Progenitor cell of endocrine pancreas (in vitro differentiated cells): Measurements from ENCODE around the gene DNAI1. TPM values are rescaled to one million over a fixed set of nuclear protein-coding genes. Genes with fewer than 3 reads are reported as not detected.
"Not testable (repeated sequence)": the region's sequence is repeated elsewhere in the genome, so short reads cannot be mapped to it uniquely, and the experiment has no call there.

Experiments
- DNase-seq: peaks from one replicate; pipeline ENCODE4 v3.0.0; 2021; ENCODE audit warnings: low spot score; ENCODE audit not compliant: unreplicated experiment
- H3K27ac Mint-ChIP-seq: 2 replicates; pipeline ENCODE4 v1.8.0; 2021; ENCODE audit warnings: mild to moderate bottlenecking, moderate library complexity, mixed read lengths
- H3K27me3 Mint-ChIP-seq: 2 replicates; pipeline ENCODE4 v1.8.0; 2021; ENCODE audit warnings: mixed read lengths
- H3K36me3 Mint-ChIP-seq: 2 replicates; pipeline ENCODE4 v1.8.0; 2022; ENCODE audit warnings: mixed read lengths; ENCODE audit not compliant: insufficient read depth
- H3K4me1 Mint-ChIP-seq: 2 replicates; pipeline ENCODE4 v1.8.0; 2021; ENCODE audit warnings: low read depth, mixed read lengths
- H3K4me3 Mint-ChIP-seq: 2 replicates; pipeline ENCODE4 v1.8.0; 2021; ENCODE audit warnings: low read depth, mild to moderate bottlenecking, moderate library complexity, mixed read lengths
- H3K9me3 Mint-ChIP-seq: 2 replicates; pipeline ENCODE4 v1.8.0; 2021; ENCODE audit warnings: low read depth, mixed read lengths
- total RNA-seq: library from RNA; stranded (reverse); gene quantifications from 2 replicates; pipeline ENCODE4 v1.2.1, GENCODE V29; 2021
- TF ChIP-seq, protein P1 (sequence below): fragments of 200-600 bp; sonication (generic); IDR thresholded peaks from one replicate; pipeline ENCODE4 v1.5.0; 2021; ENCODE audit warnings: antibody characterized with exemption, mild to moderate bottlenecking; ENCODE audit not compliant: unreplicated experiment

Gene DNAI1
- total RNA-seq, 1 donor from 2014 or later = 1.2 TPM

DNA sequence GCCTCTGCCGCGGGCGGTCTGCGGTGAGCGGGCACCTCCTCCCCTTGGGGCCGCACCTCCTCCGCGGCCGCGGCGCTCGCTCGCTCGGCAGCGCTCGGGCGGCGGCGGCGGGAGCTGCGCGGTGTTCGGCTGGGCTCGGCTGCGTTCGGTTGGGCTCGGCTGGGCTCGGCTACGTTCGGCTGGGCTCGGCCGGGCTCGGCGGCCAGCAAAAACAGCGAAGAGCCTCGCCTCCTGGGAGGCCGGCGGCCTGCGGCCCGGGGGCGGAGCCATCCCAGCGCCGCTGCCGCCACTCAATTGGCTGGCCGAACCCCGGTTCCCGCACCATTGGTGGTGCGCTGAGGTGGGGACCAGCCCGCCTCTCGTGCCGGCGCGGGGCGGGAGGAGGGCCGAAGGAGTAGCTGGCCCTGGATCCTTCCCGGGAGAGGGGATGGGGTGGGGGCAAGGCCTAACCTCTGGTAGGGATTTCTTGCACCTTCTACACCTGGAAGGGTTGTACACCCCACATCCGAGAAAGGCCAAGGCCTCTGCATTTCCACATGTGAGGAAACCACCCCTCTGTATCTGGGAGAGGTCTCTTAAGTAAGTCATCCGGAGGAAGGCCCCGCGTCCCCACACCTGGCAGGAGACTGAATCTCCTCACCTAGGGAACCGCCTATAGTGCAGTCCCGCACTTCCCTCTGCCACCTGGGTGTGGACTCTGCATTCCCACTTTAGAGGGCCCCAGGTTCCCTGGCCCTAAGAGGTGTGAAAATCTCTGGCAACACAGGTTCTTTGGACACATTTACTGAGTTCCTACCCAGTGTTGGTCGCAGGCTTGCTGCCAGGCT is 64.6 kb downstream of the DNAI1 start, which contains the start of gene ENHO:
ENHO (minus strand) TSS at position 20 of the 827 bp plus-strand sequence. CDS start 1,295 bp downstream, outside the sequence.
- Mint-ChIP-seq H3K27ac (no peak within 1 kb of the TSS), H3K4me3 (peak within 1 kb of the TSS; percentile 70)

DNA sequence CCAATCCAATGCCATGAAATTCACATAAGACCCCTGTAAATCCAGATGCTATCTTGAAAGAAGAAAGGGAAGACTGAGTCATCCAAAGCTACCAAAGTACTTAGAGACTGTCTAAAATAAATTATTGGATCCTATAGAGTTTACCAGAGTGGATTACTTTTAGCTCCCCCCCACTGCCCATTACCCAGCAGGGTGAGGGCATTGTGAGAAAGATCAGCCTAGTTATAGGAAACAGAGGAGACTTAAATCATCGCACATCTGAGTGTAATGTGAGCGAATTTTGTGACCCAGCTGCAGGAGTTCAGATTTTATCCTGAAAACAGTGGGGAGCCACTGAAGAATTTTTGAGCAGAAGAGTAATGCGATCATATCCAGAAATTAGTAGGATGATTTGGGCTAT is 65.7 kb downstream of the DNAI1 start:
- no peak for DNase-seq
- TF ChIP-seq, protein P1, sequence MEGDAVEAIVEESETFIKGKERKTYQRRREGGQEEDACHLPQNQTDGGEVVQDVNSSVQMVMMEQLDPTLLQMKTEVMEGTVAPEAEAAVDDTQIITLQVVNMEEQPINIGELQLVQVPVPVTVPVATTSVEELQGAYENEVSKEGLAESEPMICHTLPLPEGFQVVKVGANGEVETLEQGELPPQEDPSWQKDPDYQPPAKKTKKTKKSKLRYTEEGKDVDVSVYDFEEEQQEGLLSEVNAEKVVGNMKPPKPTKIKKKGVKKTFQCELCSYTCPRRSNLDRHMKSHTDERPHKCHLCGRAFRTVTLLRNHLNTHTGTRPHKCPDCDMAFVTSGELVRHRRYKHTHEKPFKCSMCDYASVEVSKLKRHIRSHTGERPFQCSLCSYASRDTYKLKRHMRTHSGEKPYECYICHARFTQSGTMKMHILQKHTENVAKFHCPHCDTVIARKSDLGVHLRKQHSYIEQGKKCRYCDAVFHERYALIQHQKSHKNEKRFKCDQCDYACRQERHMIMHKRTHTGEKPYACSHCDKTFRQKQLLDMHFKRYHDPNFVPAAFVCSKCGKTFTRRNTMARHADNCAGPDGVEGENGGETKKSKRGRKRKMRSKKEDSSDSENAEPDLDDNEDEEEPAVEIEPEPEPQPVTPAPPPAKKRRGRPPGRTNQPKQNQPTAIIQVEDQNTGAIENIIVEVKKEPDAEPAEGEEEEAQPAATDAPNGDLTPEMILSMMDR = no peak
- Mint-ChIP-seq H3K27ac (no peak overlapping the region), H3K4me3 (no peak overlapping the region), H3K27me3 (peaks cover 52% of the 10 kb centered on the region), H3K9me3 (no peaks in the 10 kb centered on the region), H3K36me3 (no peaks in the 10 kb centered on the region), H3K4me1 (peaks cover 4% of the 10 kb centered on the region)

More for the DNA sequence above, 64.6 kb downstream of the DNAI1 start, which contains the start of gene ENHO:
- H3K36me3 Mint-ChIP-seq = no peaks in the 10 kb centered on the region
- H3K9me3 Mint-ChIP-seq = no peaks in the 10 kb centered on the region
- peaks cover 51% of the 10 kb centered on the region for H3K27me3 Mint-ChIP-seq
- peaks cover 4% of the 10 kb centered on the region for H3K4me1 Mint-ChIP-seq
- TF ChIP-seq, protein P1 = no peak
- DNase-seq = peak; percentile 87

DNA sequence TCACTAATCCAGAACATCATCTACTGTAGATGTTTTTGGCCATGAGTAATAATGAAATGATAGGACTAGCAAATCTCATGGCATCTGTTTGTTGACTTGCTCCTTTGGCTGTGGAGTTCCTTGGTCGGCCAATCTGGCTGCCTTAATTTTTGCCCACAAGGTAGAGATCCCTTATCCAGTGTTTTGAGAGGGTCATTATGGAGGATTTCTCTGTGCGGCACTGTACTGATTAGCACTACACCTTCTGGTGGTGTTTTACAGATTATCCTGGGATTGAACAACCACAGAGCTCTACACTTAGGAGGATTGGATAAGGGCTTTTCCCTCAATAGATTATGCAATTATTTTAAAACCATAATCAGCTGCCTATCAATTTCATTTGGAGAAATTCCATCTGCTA is 67.4 kb downstream of the DNAI1 start:
- H3K4me3 Mint-ChIP-seq = no peak overlapping the region
- H3K4me1 Mint-ChIP-seq = peaks cover 6% of the 10 kb centered on the region
- H3K9me3 Mint-ChIP-seq = no peaks in the 10 kb centered on the region
- DNase-seq = no peak
- no peak overlapping the region for H3K27ac Mint-ChIP-seq
- H3K36me3 Mint-ChIP-seq = no peaks in the 10 kb centered on the region
- TF ChIP-seq, protein P1 = no peak
- peaks cover 55% of the 10 kb centered on the region for H3K27me3 Mint-ChIP-seq

DNA sequence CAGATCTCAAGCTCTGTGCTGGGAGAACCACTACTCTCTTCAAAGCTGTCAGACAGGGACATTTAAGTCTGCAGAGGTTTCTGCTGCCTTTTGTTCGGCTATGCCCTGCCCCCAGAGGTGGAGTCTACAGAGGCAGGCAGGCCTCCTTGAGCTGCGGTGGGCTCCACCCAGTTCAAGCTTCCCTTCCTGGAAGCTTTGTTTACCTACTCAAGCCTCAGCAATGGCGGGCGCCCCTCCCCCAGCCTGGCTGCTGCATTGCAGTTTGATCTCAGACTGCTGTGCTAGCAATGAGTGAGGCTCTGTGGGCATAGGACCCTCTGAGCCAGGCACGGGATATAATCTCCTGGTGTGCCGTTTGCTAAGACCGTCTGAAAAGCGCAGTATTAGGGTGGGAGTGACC is 73.4 kb downstream of the DNAI1 start:
- not testable (repeated sequence) for DNase-seq, H3K9me3 Mint-ChIP-seq, H3K4me1 Mint-ChIP-seq, H3K4me3 Mint-ChIP-seq, H3K36me3 Mint-ChIP-seq, H3K27ac Mint-ChIP-seq
- peaks cover 52% of the 10 kb centered on the region for H3K27me3 Mint-ChIP-seq

DNA sequence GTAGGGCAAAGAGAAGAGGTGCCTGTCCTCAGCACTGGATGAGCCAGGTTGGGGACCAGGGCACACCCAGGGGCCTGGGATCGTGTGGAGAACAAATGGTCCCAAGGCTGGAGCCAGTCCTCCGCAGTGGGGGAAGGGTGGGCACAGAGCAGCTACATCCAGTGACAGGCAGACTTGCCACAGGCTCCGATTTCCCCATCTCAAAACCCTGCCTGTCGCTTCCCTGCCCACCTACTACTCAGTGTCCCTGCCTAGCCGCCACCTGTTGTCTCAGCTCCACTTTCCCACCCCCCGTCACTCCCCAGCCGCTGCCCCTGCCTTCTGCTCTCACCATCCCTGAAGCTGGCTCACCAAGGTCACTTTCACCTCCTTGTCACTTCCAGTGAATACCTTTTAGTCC is 78.1 kb downstream of the DNAI1 start:
- H3K4me3 Mint-ChIP-seq = no peak overlapping the region
- H3K27me3 Mint-ChIP-seq = peaks cover 43% of the 10 kb centered on the region
- no peak overlapping the region for H3K27ac Mint-ChIP-seq
- TF ChIP-seq, protein P1 = no peak
- no peaks in the 10 kb centered on the region for H3K36me3 Mint-ChIP-seq
- no peaks in the 10 kb centered on the region for H3K9me3 Mint-ChIP-seq
- DNase-seq = no peak
- H3K4me1 Mint-ChIP-seq = no peaks in the 10 kb centered on the region

DNA sequence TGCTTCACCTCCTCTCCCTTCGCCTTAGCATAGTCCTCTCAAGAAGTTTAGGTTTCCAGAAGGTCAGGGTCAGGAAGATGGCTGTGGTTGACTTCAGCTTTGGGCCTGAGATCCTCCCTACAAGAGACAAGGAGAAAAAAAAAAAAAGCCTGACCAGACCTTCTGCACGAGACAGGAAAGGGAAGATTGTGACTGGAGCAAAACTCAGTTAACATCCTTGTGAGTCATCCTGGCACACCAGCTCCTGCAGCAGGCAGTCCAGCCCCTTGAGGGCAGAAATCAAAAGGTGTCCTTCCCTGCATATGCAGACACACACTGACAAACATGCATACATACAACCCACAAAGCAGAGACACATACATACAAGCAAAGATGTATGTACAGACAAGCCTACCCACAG is 82.2 kb downstream of the DNAI1 start:
- Mint-ChIP-seq H3K9me3 (no peaks in the 10 kb centered on the region), H3K27me3 (peaks cover 37% of the 10 kb centered on the region), H3K36me3 (no peaks in the 10 kb centered on the region), H3K4me1 (peaks cover 5% of the 10 kb centered on the region), H3K27ac (no peak overlapping the region), H3K4me3 (no peak overlapping the region)
- TF ChIP-seq, protein P1 = no peak
- no peak for DNase-seq
